Pons (tissue), 1 donor: ENCODE results near the gene MBOAT2.

Experiments used
- DNase-seq: peaks from one replicate; pipeline ENCODE4 v3.0.0-alpha.2; 2016; ENCODE audit warnings: low spot score

Gene MBOAT2

GRCh38 chr2:8856176-8856575 is 147.3 kb downstream of the MBOAT2 start:
- no peak for DNase-seq

GRCh38 chr2:8855010-8855409 is 148.5 kb downstream of the MBOAT2 start:
- DNase-seq: no peak

GRCh38 chr2:8853426-8853825 is 150.1 kb downstream of the MBOAT2 start:
- no peak for DNase-seq

- DNase-seq: no peak
Measured at GRCh38 chr2:8851811-8852560, 151.5 kb downstream of the MBOAT2 start.

- DNase-seq: no peak
Measured at GRCh38 chr2:8850845-8851487, 152.5 kb downstream of the MBOAT2 start.

- no peak for DNase-seq
Measured at GRCh38 chr2:8849327-8849726, 154.2 kb downstream of the MBOAT2 start.

DNA sequence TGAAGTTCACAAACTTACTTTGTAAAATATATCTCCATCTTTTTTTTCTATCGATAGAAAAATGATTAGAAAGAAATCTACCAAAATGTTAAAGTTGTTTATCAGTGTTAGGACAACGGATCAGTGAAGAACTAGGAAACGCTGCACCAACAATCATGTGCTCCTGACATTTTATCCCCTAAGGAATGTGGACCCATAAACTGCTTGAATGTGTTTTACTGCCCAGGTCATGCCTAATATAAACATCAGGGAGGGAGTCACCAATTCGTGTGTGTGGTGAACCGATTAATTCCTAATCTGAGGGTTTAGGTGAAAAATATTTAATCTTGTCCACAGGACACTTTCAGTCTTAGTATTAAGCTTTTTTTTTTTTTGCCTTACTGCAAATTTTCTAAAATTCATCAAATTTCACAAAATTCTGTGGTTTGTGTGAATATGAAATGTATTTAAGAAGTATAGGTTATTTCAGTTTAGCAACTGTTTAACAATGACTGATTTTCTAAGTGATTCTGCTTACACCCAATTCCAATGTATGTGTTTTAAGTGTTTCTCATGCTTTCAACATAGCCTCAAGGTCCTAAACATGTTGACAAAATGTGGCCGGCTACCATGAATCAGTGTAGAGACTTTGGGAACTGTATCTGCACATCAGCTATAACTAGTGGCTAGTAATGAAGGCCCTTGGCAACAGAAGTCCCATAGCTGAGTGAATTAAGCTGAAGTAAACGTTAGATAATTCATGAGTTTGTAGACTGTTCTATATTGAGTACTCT is 155.0 kb downstream of the MBOAT2 start:
- DNase-seq: no peak

DNA sequence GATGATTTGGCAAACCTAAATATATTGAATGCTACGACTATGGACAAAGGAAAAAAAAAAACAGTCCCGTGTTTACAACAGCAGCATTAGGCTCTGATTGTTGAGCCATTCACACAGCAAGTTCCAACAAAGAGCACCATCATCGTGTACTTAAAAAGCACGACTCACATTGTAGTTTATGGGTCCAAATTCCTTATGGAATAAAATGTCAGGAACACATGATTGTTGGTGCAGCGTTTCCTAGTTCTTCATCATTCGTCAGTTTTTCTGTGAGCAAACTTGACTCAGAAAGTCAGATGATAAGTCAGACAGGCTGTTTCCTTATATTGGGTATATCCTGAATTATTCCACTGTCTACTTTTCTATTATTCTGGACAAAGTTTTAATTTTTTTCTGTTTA is 156.1 kb downstream of the MBOAT2 start:
- no peak for DNase-seq

DNA sequence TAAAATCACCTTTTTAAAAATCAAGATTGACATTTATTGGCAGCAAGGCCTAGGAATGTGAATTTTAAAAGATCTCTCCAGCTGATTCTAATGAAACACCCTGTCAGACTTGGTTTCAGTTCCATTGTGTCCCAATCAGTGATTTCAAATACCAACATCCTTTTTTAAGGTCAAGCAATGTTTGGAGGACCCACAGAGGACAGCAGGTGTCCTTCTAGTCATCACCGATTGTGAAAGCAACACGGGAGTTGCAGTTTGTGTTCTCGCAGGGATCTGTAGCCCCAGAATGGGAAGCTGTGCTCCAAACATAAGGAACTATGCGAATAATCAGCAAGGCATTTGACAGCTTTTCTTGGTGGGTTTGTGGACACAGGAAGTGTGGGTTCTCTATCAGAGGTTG is 161.6 kb downstream of the MBOAT2 start:
- no peak for DNase-seq

- no peak for DNase-seq
Measured at GRCh38 chr2:8840475-8841091, 162.9 kb downstream of the MBOAT2 start.

DNA sequence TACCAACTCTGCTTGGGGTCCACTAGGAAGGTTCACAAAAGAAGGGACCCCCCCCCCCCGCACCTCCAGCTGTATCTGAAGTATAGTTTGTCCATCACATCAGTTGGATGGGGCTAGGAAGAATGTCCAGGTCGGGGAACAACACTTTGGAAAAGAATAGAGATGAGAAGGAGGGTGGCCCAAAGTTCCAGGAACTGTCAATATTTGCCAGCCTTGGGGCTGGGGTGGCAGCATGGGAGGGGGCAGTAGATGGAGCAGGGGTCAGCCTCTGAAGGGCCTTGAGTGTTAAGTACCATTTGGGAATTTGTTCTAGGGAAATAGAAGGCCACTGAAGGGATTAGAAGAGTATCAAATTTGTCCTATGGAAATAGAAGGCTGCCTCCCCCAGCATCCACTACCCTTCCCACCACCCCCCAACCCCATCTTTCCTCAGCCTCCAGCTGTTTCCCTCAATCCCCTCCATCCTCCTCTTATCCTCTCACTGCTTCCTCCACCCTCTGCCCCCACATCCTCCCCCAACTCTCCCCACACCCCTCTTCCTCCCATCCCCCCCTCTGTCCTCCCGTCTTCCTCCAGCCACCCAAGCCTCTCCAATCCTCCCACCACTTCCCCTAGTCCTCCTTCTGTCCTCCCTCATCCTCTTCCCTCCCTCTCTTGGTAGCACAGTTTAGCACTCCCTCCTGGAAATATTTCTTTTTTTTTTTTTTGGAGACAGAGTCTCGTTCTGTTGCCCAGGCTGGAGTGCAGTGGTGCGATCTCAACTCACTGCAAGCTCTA is 164.1 kb downstream of the MBOAT2 start:
- DNase-seq: no peak

DNA sequence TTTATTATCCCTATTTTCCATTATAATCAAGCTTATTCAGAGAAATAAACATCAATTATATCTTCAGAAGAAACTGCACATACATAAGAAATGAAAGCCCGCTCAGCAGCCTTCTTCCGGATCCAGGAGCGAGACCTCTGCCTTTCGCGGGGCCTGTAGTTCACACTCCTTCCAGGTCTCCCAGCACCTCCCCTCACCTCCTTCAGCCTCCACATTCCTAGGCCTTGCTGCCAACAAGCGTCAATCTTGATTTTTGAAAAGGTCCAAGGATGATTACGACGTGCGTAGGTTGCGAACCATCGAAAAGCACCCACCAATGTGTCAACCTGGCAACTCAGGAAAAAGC is 165.7 kb downstream of the MBOAT2 start:
- no peak for DNase-seq

DNA sequence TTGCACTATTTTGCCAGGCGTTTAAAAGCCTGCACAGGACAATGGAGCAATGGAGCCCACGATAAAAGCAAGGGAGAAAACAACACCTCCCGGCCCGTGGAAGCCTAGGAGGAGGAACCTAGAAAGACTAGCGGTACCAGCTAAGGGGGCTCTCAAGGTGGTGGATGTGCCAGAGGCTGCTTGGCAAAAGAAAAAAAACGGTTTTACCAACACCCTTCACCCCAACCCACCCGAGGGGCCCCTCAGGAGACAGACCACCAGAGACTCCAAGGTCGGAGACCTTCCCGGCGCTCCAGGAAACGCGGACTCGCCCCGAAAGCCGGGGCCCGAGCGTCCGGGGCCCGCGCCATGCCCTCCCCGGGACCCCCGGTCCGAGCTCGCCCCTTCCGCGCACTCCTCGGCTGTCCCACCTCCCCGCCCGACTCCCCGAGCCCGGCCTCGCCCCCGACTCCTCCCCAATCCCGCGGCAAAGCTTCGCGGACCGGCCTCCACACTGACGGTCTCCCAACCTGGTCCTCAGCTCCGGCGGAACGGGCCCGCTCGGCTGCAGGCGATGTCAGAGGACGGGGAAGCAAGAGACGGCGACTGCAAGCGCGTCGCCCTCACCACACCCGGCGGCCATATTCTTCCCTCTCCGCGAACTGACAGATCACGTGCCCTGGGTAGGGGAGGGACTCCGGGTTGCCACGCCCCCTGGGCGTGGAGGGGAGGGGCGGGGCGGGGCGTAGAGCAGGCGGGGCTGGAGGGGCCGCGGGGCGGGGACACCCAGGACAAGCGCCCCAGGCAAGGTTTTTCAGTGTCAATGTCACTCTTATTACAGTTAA is 166.3 kb downstream of the MBOAT2 start, which contains the start of gene KIDINS220:
Gene KIDINS220 (minus strand): TSS at position 643 of the 824 bp plus-strand sequence. CDS start 10,520 bp downstream, outside the sequence.
- DNase-seq: peak; percentile 88

GRCh38 chr2:8835279-8835678 is 168.2 kb downstream of the MBOAT2 start:
- no peak for DNase-seq

DNA sequence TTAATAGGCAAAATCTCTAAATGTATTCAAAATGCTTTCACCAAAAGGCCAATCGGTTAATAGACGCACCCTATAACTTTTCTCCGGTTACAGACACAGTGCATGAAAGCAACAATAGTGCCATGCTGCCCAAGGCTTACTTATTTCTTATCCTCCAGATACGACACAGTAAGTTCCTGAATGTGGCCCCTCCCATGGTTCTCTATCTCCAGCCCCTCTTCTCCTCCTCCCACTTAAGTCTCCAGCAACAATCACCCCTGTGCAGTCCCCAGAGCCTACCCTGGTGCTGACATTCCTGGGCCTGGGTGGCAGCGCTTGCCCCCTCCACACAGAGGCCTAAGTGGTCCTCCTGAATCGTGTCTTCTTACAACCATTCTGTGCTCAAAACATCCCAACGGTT is 169.6 kb downstream of the MBOAT2 start:
- DNase-seq: no peak

GRCh38 chr2:8831516-8831915 is 172.0 kb downstream of the MBOAT2 start:
- no peak for DNase-seq

GRCh38 chr2:8827729-8828128 is 175.8 kb downstream of the MBOAT2 start:
- DNase-seq: no peak

DNA sequence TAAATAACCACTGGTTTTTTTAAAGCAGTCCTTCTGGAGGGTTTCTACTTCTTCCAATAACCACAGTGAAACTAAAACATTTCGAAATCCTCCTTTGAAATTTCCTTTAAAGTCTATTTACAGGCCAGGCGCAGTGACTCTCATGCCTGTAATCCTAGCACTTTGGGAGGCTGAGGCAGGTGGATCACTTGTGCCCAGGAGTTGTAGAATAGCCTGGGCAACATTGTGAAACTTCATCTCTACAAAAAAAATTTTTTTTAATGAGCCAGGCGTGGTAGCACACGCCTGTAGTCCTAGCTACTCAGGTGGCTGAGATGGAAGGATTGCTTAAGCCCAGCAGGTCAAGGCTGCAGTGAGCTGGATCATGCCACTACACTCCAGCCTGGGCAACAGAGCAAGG is 181.3 kb downstream of the MBOAT2 start:
- peak; percentile 53 for DNase-seq

- DNase-seq: peak; percentile 74
Measured at GRCh38 chr2:8821276-8822217, 181.9 kb downstream of the MBOAT2 start.

- no peak for DNase-seq
Measured at GRCh38 chr2:8819948-8820347, 183.5 kb downstream of the MBOAT2 start.
